ENCODE data around the gene RNF39.

The RNF39 gene

DNA sequence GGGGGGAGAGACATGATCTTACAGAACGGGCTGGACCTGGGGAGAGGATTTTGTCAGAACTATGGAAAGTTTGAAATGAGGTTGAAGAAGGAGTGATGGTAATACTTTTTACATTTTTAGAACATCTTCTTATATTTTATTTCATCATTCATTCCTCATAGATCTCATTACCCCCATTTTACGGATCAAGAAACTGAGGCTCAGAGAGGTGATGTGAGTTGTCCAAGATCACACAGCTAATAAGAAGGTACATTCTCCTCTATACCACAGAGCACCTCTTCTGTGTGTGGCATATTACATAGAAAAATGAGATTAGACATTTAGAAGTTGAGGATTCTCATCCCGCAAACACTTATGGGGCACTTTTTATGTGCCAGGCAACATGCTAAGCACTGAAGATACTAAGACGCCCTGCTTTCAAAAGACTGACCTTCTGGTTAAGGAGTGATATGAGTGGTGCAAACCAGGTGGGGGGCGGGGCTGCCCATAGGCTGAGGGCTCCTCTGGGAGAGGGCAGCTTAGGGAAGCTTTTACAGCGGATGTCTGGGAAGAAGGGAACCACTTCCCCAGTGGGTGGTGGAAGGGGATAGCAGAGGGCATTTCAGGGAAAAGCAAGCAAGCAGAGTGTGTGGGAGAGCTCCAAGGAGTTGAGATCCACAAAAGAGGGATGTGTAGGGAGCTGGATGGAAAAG, 17.4 kb upstream of the RNF39 start:
- Histone ChIP-seq H3K9me3 (replicated peaks in 1 of 2; ENCODE audit: control insufficient read depth in 2 of 2, insufficient read depth in 1 of 2, low read depth in 1 of 2, low read length in 2 of 2) (no peaks in the 10 kb centered on the region), H3K23ac (ENCODE audit: low read depth, low read length, poor library complexity) (no peak overlapping the region), H3K27me3 (ENCODE audit: control insufficient read depth in 3 of 3, insufficient read depth in 3 of 3, low read depth in 1 of 3, low read length in 3 of 3) (peaks cover 0 to 70% (median 14%) of the 10 kb centered on the region in 3 experiments), H2BK15ac (ENCODE audit: low read length) (no peak overlapping the region), H2AFZ (ENCODE audit: low read length) (no peak overlapping the region), H2AK5ac (ENCODE audit: low read depth, low read length) (no peak overlapping the region), H3K4ac (ENCODE audit: low read length) (no peak overlapping the region), H4K8ac (ENCODE audit: low read depth, low read length) (no peak overlapping the region), H3K27ac (replicated peaks; ENCODE audit: low read length) (no peak overlapping the region), H2BK120ac (ENCODE audit: low read depth, low read length) (no peak overlapping the region), H3K4me3 (ENCODE audit: low read length in 2 of 2) (no peak overlapping the region), H2BK12ac (ENCODE audit: low read length) (no peak overlapping the region), H3K14ac (ENCODE audit: low read length) (no peak overlapping the region), H3K4me2 (ENCODE audit: insufficient read depth, low read length, poor library complexity, severe bottlenecking) (no peak overlapping the region), H3K18ac (ENCODE audit: low read length) (no peak overlapping the region), H2BK5ac (ENCODE audit: low read length) (no peak overlapping the region), H3K36me3 (replicated peaks in 1 of 2; ENCODE audit: control insufficient read depth in 2 of 2, insufficient read depth in 2 of 2, low read length in 2 of 2) (no peaks in the 10 kb centered on the region), H3K79me1 (ENCODE audit: low read depth, low read length) (no peaks in the 10 kb centered on the region), H4K91ac (ENCODE audit: low read depth, low read length, poor library complexity) (no peak overlapping the region), H3K4me1 (ENCODE audit: control insufficient read depth in 2 of 2, insufficient read depth in 1 of 2, low read depth in 1 of 2, low read length in 2 of 2) (no peaks in the 10 kb centered on the region), H3K9ac (ENCODE audit: low read depth, low read length, poor library complexity) (no peak overlapping the region)
- no peak for DNase-seq (ENCODE audit: low spot score)
- no CpG with 5 or more reads among the region's 6 CpGs for WGBS, 2 donors (ENCODE audit: extremely low coverage in 2 of 2, insufficient read length in 2 of 2, insufficient replicate concordance in 1 of 2)

DNA sequence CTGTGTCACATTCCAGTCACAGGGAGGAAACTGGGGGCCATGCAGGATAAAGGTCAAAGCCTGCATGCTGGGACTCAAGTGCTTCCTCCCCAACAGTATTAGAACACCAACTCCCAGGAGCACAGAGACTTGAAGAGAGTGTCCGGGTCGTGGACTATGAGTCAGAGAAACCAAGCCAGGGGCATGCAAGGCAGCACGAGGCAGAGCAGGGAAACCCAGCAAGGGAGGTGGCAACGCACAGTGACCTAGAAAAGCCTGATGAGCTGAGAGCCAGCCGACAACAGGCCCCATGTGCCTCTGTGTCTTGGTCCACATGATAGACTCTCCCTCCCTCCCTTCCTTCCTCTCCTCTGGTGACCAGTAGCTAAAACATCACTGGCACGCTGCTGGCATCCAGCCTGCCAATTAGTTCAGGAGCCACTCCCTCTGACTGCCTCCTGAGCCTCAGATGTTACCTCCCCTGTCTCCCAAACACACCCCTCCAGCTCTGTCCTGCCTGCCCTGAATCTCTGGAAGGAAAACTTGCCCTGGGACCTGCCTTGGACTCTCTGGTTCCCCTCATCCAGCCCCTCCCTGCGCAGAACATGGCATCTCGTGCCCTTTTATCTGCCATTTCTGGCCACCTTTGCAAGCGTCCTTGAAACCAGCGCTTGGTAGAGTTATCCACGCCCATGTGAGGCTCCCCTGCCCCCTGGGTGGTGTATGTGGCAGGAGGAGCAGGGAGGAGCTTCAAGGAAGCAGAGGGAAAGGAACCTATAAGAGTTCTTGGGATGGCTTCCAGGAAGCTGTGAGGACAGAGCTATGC, 16.2 kb upstream of the RNF39 start:
- Histone ChIP-seq H3K27ac (replicated peaks; ENCODE audit: low read length) (no peak overlapping the region), H3K27me3 (ENCODE audit: control insufficient read depth in 3 of 3, insufficient read depth in 3 of 3, low read depth in 1 of 3, low read length in 3 of 3) (peaks cover 0 to 58% (median 7%) of the 10 kb centered on the region in 3 experiments), H4K91ac (ENCODE audit: low read depth, low read length, poor library complexity) (no peak overlapping the region), H3K14ac (ENCODE audit: low read length) (no peak overlapping the region), H2AK5ac (ENCODE audit: low read depth, low read length) (no peak overlapping the region), H3K18ac (ENCODE audit: low read length) (no peak overlapping the region), H2BK15ac (ENCODE audit: low read length) (no peak overlapping the region), H2BK5ac (ENCODE audit: low read length) (no peak overlapping the region), H2BK120ac (ENCODE audit: low read depth, low read length) (no peak overlapping the region), H3K79me1 (ENCODE audit: low read depth, low read length) (no peaks in the 10 kb centered on the region), H2BK12ac (ENCODE audit: low read length) (no peak overlapping the region), H3K4me1 (ENCODE audit: control insufficient read depth in 2 of 2, insufficient read depth in 1 of 2, low read depth in 1 of 2, low read length in 2 of 2) (no peaks in the 10 kb centered on the region), H3K23ac (ENCODE audit: low read depth, low read length, poor library complexity) (no peak overlapping the region), H3K36me3 (replicated peaks in 1 of 2; ENCODE audit: control insufficient read depth in 2 of 2, insufficient read depth in 2 of 2, low read length in 2 of 2) (no peaks in the 10 kb centered on the region), H3K4me2 (ENCODE audit: insufficient read depth, low read length, poor library complexity, severe bottlenecking) (no peak overlapping the region), H3K9ac (ENCODE audit: low read depth, low read length, poor library complexity) (no peak overlapping the region), H2AFZ (ENCODE audit: low read length) (peak overlapping the region; percentile 3), H4K8ac (ENCODE audit: low read depth, low read length) (no peak overlapping the region), H3K4me3 (ENCODE audit: low read length in 2 of 2) (no peak overlapping the region), H3K9me3 (replicated peaks in 1 of 2; ENCODE audit: control insufficient read depth in 2 of 2, insufficient read depth in 1 of 2, low read depth in 1 of 2, low read length in 2 of 2) (no peaks in the 10 kb centered on the region), H3K4ac (ENCODE audit: low read length) (no peak overlapping the region)
- DNase-seq (ENCODE audit: low spot score): no peak
- WGBS, 2 donors (ENCODE audit: extremely low coverage in 2 of 2, insufficient read length in 2 of 2, insufficient replicate concordance in 1 of 2): no CpG with 5 or more reads among the region's 11 CpGs

DNA sequence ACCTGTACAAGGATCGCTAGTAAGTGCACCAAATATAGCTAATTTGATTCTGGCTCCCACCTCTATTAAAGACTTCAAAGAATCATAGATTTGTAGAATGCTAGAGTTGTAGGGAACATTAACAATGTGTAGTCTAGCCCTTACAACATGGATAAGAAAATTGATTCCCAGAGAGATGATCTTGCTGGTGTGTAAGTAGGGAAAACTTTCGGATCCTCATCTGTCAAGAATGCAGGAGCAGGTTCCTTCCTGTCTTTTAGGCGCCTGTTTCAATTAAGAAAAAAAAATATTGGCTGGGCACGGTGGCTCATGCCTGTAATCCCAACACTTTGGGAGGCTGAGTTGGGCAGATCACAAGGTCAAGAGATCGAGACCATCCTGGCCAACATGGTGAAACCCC, 12.3 kb upstream of the RNF39 start:
- Histone ChIP-seq H2BK12ac (ENCODE audit: low read length) (no peak overlapping the region), H3K18ac (ENCODE audit: low read length) (no peak overlapping the region), H3K27ac (replicated peaks; ENCODE audit: low read length) (no peak overlapping the region), H3K79me1 (ENCODE audit: low read depth, low read length) (no peaks in the 10 kb centered on the region), H2BK15ac (ENCODE audit: low read length) (no peak overlapping the region), H4K91ac (ENCODE audit: low read depth, low read length, poor library complexity) (no peak overlapping the region), H2BK5ac (ENCODE audit: low read length) (no peak overlapping the region), H3K36me3 (replicated peaks in 1 of 2; ENCODE audit: control insufficient read depth in 2 of 2, insufficient read depth in 2 of 2, low read length in 2 of 2) (no peaks in the 10 kb centered on the region), H3K4me1 (ENCODE audit: control insufficient read depth in 2 of 2, insufficient read depth in 1 of 2, low read depth in 1 of 2, low read length in 2 of 2) (no peaks in the 10 kb centered on the region), H3K4me3 (ENCODE audit: low read length in 2 of 2) (no peak overlapping the region), H3K27me3 (ENCODE audit: control insufficient read depth in 3 of 3, insufficient read depth in 3 of 3, low read depth in 1 of 3, low read length in 3 of 3) (peaks cover 0 to 29% (median 0%) of the 10 kb centered on the region in 3 experiments), H3K9ac (ENCODE audit: low read depth, low read length, poor library complexity) (no peak overlapping the region), H2BK120ac (ENCODE audit: low read depth, low read length) (no peak overlapping the region), H3K4ac (ENCODE audit: low read length) (no peak overlapping the region), H4K8ac (ENCODE audit: low read depth, low read length) (no peak overlapping the region), H3K9me3 (replicated peaks in 1 of 2; ENCODE audit: control insufficient read depth in 2 of 2, insufficient read depth in 1 of 2, low read depth in 1 of 2, low read length in 2 of 2) (no peaks in the 10 kb centered on the region), H2AK5ac (ENCODE audit: low read depth, low read length) (no peak overlapping the region), H2AFZ (ENCODE audit: low read length) (no peak overlapping the region), H3K23ac (ENCODE audit: low read depth, low read length, poor library complexity) (no peak overlapping the region), H3K14ac (ENCODE audit: low read length) (no peak overlapping the region), H3K4me2 (ENCODE audit: insufficient read depth, low read length, poor library complexity, severe bottlenecking) (no peak overlapping the region)
- WGBS, 2 donors (ENCODE audit: extremely low coverage in 2 of 2, insufficient read length in 2 of 2, insufficient replicate concordance in 1 of 2): no CpG with 5 or more reads among the region's 5 CpGs
- no peak for DNase-seq (ENCODE audit: low spot score)

GRCh38 chr6:30077218-30077617, 1.6 kb upstream of the RNF39 start:
- no CpG with 5 or more reads among the region's 4 CpGs for WGBS, 2 donors (ENCODE audit: extremely low coverage in 2 of 2, insufficient read length in 2 of 2, insufficient replicate concordance in 1 of 2)
- Histone ChIP-seq H2BK5ac (ENCODE audit: low read length) (no peak overlapping the region), H3K27me3 (ENCODE audit: control insufficient read depth in 3 of 3, insufficient read depth in 3 of 3, low read depth in 1 of 3, low read length in 3 of 3) (peaks cover 11 to 75% (median 63%) of the 10 kb centered on the region in 3 experiments)

More at GRCh38 chr6:30077218-30077617, 1.6 kb upstream of the RNF39 start:
- no peak overlapping the region for H3K23ac ChIP-seq (ENCODE audit: low read depth, low read length, poor library complexity)
- H3K9me3 ChIP-seq (replicated peaks in 1 of 2; ENCODE audit: control insufficient read depth in 2 of 2, insufficient read depth in 1 of 2, low read depth in 1 of 2, low read length in 2 of 2): peaks cover 0 to 3% of the 10 kb centered on the region in 2 donors
- H3K4me2 ChIP-seq (ENCODE audit: insufficient read depth, low read length, poor library complexity, severe bottlenecking): no peak overlapping the region
- no peak overlapping the region for H2AK5ac ChIP-seq (ENCODE audit: low read depth, low read length)
- no peak overlapping the region for H3K14ac ChIP-seq (ENCODE audit: low read length)
- H3K36me3 ChIP-seq (replicated peaks in 1 of 2; ENCODE audit: control insufficient read depth in 2 of 2, insufficient read depth in 2 of 2, low read length in 2 of 2): no peaks in the 10 kb centered on the region
- no peak overlapping the region for H3K9ac ChIP-seq (ENCODE audit: low read depth, low read length, poor library complexity)
- no peak overlapping the region for H3K4me3 ChIP-seq (ENCODE audit: low read length in 2 of 2)
- H2BK120ac ChIP-seq (ENCODE audit: low read depth, low read length): no peak overlapping the region
- no peak overlapping the region for H2BK12ac ChIP-seq (ENCODE audit: low read length)
- no peak overlapping the region for H4K91ac ChIP-seq (ENCODE audit: low read depth, low read length, poor library complexity)
- peaks cover 7 to 15% of the 10 kb centered on the region in 2 donors for H3K4me1 ChIP-seq (ENCODE audit: control insufficient read depth in 2 of 2, insufficient read depth in 1 of 2, low read depth in 1 of 2, low read length in 2 of 2)
- no peak for DNase-seq (ENCODE audit: low spot score)
- no peak overlapping the region for H3K4ac ChIP-seq (ENCODE audit: low read length)
- H3K79me1 ChIP-seq (ENCODE audit: low read depth, low read length): no peaks in the 10 kb centered on the region
- H2BK15ac ChIP-seq (ENCODE audit: low read length): no peak overlapping the region
- no peak overlapping the region for H2AFZ ChIP-seq (ENCODE audit: low read length)
- H4K8ac ChIP-seq (ENCODE audit: low read depth, low read length): no peak overlapping the region
- H3K27ac ChIP-seq (replicated peaks; ENCODE audit: low read length): no peak overlapping the region
- H3K18ac ChIP-seq (ENCODE audit: low read length): no peak overlapping the region

Data from neuronal stem cell (in vitro differentiated cells).